NCI-H510A (cell line): ENCODE data around the gene TSKU.
"Not testable (repeated sequence)": the region's sequence is repeated elsewhere in the genome, so short reads cannot be mapped to it uniquely, and the experiment has no call there.

Experiments used
- DNase-seq: peaks from one replicate; lab custom pipeline; 2025; lab: John Stamatoyannopoulos, UW

Gene TSKU

DNA sequence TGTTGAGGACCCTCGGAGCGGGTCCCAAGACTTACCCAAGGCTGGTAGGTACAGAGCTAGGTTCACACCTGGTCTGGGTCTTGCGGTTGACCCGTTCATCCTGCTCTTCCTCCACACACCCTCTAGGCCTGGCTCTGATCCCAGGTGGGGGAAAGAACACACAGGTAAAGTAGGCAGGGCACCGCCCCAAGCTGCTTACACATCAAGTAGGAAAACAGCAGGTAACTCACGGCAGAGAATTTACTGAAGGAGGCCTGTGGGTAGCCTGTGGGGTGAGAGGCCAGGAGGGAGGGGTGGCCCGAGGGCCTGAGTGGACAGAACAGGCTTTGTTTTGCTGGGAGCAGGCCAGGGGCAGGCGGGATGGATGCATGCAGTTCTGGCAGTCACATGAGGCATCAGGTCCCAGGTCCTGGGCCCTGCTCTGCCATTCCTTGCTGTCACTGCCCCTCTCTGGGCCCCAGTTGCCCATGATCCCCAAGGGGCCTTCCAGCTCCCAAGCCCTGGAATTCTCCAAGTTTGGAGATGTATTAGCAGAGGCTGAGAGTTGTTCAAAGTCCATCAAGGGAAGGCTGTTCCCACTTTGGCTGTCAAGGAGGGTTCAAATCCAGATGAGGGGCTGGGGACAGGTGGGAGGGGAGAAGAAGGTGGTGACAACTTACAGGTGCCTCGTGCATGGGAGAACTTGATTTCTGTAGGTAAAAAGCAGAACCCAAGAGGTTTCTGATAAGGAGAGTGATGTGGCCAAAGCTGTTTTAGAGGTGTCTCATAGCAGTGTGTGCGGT is 5.7 kb downstream of the TSKU start:
- DNase-seq, result no peak

DNA sequence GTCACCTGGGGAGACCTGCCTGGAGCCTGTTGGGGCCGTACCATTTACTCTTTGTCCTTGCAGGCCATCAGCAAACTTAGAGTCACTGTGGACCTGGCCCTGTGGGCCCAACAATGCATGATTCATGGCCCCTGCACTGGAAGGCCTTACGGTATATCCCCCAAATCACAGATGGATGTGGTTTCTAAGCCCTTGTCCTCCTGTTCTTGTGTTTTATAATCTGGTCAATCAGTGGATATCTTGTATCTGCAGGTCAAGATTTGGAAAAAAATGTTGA is 6.2 kb downstream of the TSKU start:
- DNase-seq, result no peak

DNA sequence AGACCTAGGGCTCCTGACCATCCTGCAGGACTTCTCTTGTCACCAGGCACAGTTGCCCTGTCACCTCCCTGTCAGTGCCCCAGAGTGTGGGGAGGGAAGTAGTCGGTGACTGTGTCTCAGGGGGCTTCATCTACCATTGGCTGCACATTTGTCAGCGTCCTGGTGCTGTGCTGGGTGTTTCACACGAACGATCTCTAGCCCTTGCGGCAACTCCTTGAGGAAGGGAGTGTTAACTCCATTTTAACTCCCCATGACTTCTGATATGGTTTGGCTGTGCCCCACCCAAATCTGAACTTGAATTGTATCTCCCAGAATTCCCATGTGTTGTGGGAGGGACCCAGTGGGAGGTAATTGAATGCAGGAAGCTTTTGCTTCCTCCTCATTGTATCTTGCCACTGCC is 7.1 kb downstream of the TSKU start:
- no peak for DNase-seq

DNA sequence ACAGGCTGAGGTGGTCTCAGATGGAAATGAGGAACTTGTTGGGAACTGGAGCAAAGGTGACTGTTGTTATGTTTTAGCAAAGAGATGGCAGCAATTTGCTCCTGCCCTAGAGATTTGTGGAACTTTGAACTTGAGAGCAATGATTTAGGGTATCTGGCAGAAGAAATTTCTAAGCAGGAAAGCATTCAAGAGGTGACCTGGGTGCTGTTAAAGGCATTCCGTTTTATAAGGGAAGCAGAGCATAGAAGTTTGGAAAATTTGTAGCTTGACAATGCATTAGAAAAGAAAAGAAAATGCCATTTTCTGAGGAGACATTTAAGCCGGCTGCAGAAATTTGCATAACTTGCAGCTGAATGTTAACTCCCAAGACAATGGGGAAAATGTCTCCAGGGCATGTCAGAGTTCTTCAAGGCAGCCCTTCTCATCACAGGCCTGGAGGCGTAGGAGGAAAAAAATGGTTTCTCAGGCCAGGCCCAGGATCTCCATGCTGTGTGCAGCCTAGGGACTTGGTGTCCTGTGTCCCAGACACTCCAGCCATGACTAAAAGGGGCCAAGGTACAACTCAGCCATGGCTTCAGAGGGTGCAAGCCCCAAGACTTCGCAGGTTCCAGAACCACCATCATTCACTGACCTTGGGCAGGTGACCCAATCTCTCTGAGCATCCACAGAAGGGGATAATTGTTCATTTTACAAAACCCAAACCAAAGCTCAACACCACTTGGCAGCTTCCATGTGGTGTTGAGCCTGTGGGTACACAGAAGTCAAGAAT is 8.0 kb downstream of the TSKU start:
- DNase-seq, result not testable (repeated sequence)

DNA sequence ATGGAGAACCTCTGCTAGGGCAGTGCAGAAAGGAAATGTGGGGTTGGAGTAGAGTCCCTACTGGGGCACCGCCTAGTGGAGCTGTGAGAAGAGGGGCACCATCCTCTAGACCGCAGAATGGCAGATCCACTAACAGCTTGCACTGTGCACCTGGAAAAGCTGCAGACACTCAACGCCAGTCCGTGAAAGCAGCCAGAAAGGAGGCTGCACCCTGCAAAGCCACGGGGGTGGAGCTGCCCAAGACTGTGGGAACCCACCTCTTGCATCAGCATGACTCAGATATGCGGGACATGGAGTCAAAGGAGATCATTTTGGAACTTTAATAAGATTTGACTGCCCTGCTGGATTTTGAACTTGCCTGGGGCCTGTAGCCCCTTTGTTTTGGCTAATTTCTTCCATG is 8.7 kb downstream of the TSKU start:
- DNase-seq, result no peak

DNA sequence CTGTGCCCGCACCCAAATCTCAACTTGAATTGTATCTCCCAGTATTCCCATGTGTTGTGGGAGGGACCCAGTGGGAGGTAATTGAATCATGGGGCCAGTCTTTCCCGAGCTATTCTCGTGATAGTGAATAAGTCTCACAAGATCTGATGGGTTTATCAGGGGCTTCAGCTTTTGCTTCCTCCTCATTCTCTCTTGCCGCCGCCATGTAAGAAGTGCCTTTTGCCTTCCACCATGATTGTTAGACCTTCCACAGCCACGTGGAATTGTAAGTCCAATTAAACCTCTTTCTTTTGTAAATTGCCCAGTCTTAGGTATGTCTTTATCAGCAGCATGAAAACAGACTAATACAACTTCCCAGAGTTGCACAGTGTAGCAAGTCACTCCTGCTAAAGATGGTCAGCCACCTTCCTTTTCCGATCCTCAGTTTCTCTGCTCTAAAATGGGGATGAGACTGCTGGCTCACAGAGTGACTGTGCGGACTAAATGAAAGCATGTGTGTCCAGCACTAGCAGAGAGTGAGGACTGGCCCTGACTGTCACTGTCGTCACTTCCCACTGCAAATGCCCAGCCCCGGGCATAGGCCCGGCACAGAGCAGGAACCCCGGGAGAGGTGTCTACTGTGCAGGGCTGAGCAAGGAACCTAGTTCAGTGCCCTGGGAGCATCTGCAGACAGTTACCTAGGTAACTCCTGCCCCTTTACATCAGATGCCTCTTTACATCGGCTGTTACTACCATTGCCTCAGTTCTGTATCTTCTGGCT is 9.5 kb downstream of the TSKU start:
- DNase-seq, result no peak

DNA sequence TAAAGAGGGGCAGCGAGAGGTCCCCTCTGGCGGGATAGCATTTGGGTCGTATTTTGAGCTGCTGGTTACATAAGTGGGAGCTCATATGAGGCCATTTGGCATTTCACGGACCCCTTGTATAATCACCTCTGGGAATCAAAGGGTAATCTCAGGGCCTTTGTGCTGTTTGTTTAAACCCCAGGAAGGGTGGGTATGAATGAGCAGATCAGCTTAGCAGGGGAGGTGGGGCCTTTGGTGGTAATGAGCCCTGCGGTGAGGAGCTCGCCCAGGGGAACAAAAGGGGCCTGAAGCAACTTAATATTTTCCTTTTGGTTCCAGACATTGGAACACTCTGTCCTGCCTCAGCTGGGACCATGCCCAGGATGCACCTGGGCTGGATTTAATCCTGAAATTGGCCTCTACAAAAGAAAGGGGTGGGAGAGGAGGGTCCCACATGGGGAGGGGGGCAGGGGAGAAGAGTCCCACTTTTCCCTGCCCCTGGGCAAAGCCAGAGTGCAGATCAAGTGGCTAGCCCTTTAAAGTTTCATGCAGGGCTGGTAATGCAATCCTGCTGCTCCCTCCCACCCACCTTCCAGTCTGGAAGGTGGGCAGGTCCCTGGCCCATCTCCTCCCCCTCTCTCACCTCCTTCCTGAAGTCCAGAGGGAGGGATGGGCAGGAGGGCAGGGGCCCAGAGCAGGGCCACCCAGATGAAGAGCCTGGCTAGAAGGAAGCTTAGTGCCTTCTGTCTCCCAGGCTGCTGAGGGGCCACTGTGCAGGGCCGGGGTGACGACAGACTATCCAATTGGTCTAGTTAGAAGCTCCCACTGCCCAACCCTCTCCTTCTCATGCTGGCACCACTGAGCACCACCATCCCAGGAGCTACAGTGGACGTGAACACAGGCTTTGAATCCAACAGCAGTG is 10.5 kb downstream of the TSKU start:
- DNase-seq, result no peak

DNA sequence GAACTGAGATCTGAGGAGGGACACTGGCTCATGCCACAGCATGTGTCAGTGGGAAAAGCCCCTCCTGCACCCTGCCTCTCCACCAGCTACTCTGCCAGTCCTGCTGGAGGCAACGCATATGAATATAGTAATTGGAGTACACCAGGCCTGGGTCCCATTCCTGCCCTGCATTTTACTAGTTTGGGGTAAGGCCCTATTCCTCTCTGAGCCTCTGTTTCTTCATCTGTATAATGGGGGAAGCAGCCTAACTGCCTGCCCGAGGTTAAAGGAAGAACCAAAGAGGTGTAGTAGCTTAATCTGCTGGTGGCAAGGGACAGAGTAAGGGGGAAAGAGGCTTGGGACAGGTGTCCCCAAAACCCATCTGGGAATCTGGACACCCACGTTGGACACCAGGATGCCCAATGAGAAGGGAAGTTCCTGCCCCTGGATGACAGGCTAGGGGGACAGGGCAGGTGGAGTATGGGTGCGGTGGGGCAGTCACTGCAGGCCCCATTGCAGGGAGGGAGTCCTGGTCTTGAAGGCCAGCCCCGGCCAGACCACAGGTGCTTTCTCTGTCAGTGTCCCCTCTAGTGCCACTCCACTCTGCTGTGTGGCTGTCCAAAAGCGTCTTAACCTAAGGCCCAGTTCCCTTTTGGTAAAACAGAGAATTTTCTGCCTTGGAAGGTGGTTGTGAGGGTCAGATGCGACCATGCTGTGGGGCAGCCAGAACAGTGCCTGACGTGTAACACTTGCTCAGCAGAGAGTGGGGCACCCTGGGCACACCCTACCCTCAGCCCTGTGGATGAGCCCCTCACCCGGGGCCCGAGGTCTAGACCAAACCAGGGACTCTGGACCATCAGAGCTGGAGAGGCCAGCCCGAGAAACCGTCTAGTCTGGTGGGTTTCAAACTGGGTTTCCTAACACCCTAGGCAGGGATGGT is 11.5 kb downstream of the TSKU start:
- DNase-seq, result no peak

DNA sequence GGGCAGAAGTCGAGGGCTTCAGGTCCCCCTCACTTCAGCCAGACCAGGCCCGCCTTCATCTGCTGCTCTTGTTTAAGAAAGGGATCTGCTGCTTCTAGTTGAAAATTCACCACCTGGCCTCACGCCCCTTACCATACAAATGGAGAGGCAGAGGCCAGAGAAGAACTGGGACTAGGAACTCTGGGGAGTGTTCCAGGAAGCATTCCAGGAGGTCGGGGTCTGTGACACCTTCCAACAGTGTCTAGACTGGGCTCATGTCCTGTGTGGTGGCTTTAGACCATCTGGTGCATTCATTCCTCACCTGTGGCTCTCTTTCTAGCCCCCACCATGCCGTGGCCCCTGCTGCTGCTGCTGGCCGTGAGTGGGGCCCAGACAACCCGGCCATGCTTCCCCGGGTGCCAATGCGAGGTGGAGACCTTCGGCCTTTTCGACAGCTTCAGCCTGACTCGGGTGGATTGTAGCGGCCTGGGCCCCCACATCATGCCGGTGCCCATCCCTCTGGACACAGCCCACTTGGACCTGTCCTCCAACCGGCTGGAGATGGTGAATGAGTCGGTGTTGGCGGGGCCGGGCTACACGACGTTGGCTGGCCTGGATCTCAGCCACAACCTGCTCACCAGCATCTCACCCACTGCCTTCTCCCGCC is 12.3 kb downstream of the TSKU start:
- no peak for DNase-seq

DNA sequence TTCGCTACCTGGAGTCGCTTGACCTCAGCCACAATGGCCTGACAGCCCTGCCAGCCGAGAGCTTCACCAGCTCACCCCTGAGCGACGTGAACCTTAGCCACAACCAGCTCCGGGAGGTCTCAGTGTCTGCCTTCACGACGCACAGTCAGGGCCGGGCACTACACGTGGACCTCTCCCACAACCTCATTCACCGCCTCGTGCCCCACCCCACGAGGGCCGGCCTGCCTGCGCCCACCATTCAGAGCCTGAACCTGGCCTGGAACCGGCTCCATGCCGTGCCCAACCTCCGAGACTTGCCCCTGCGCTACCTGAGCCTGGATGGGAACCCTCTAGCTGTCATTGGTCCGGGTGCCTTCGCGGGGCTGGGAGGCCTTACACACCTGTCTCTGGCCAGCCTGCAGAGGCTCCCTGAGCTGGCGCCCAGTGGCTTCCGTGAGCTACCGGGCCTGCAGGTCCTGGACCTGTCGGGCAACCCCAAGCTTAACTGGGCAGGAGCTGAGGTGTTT is 12.8 kb downstream of the TSKU start:
- no peak for DNase-seq

DNA sequence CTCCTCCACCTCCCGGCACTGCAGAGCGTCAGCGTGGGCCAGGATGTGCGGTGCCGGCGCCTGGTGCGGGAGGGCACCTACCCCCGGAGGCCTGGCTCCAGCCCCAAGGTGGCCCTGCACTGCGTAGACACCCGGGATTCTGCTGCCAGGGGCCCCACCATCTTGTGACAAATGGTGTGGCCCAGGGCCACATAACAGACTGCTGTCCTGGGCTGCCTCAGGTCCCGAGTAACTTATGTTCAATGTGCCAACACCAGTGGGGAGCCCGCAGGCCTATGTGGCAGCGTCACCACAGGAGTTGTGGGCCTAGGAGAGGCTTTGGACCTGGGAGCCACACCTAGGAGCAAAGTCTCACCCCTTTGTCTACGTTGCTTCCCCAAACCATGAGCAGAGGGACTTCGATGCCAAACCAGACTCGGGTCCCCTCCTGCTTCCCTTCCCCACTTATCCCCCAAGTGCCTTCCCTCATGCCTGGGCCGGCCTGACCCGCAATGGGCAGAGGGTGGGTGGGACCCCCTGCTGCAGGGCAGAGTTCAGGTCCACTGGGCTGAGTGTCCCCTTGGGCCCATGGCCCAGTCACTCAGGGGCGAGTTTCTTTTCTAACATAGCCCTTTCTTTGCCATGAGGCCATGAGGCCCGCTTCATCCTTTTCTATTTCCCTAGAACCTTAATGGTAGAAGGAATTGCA is 13.5 kb downstream of the TSKU start:
- DNase-seq, result no peak

DNA sequence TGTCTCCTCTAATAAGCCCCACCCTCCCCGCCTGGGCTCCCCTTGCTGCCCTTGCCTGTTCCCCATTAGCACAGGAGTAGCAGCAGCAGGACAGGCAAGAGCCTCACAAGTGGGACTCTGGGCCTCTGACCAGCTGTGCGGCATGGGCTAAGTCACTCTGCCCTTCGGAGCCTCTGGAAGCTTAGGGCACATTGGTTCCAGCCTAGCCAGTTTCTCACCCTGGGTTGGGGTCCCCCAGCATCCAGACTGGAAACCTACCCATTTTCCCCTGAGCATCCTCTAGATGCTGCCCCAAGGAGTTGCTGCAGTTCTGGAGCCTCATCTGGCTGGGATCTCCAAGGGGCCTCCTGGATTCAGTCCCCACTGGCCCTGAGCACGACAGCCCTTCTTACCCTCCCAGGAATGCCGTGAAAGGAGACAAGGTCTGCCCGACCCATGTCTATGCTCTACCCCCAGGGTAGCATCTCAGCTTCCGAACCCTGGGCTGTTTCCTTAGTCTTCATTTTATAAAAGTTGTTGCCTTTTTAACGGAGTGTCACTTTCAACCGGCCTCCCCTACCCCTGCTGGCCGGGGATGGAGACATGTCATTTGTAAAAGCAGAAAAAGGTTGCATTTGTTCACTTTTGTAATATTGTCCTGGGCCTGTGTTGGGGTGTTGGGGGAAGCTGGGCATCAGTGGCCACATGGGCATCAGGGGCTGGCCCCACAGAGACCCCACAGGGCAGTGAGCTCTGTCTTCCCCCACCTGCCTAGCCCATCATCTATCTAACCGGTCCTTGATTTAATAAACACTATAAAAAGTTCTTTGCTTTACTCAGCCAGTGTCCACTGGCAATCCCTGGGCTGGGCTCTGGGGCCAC is 14.4 kb downstream of the TSKU start:
- DNase-seq, result no peak

DNA sequence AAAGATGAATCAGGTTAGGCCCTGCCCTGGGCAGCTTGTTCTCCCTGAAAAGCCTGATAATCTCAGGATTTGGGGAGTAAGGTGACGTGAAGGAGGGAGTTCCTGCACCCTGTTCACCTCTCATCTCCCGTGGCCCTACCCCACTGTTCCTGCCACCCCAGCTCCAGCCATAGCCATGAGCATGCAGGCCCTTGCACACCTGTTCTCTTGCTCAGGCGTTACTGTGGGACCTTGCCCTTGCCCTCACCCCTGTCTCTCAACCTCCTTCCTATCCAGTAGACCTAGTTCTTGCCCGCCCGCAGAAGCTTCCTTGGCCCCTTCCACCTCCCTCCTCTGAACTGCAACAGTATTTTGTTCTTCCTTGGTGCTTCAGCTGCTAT is 15.0 kb downstream of the TSKU start:
- DNase-seq, result no peak

DNA sequence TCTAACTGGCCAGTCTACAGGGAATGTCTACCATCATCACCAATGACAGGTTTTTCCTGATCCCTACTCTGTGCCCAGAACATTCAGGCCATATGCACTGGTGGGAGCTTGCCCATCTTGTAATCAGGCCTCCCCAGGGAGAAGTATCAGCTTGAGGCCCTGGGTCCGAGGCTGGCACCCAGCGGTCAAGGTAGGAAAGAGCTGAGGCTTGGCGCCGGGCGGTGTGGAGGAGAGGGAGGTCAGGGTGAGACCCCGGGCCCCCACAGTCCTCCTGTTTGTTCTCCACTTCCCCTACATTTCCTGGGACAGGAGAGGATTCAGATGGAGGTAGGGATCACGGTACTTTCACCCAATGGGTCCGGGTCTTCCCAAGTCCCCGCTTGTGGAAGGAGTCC is 15.5 kb downstream of the TSKU start:
- no peak for DNase-seq

DNA sequence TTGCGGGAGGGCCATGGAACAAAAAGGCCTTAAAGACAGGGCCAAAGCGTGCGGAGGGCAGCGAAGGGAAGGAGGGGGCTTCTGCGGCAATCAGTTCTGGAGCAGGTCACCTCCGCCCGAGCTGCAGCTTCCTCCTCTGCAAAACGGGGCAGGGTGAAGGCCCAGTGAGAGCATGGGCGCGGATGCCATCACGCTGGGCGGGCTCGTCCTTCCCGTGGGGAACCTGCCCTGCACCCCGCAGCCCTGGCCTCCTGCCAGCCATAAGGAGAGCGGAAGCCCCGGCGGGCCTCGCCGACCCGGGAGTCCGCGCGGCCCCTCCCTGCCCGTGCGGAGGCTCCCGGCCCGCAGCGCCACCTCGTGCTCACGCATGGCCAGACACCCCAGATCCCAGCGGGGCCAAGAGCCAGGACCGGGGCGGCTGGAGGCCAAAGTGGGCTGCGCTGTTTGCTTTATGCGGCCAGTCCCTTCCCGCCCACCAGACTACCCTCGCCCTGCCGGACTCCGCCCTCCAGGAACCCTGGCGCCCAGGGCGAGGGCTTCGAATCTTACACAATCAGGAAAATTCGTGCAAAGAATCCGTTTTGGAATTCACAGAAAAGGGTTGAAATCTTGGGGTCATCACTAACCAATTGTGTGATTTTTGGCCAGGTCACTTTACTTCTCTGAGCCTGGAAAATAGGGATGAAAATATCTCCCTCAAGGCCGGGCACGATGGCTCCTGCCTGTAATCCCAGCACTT is 16.1 kb downstream of the TSKU start:
- DNase-seq, result peak; percentile 45

DNA sequence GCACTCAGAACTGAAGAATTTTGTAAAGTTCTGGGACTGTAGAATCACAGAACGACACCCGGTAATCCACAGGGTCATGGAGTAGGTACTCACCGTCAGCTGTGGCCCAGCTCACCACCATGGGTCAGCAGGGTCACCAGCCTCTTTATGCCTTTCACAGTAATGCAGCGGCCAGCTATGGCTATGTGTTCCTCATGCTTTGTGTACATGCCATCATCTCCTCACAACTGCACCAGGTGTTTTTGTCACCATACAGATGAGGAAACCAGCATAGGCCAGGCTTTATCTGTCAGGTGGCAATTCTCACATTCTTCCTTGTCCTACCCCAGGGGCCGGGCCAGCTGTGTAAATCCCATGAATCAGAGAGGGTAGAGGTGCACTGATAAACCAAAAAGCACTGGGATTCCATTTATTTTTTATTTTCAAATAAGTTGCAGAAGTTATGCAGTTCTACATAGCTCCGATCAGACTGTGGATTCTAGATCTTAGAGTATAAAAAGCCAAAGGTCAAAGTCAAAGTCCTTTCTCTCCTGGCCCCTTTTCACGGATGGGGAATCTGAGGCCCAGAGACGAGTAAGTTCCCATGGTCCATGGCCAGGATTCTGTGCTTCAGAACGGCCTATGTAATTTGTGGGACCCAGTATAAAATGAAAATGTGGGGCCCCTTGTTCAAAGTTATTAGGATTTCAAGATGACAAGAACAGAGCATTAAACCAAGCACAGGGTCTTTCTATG is 17.5 kb downstream of the TSKU start:
- DNase-seq, result no peak

DNA sequence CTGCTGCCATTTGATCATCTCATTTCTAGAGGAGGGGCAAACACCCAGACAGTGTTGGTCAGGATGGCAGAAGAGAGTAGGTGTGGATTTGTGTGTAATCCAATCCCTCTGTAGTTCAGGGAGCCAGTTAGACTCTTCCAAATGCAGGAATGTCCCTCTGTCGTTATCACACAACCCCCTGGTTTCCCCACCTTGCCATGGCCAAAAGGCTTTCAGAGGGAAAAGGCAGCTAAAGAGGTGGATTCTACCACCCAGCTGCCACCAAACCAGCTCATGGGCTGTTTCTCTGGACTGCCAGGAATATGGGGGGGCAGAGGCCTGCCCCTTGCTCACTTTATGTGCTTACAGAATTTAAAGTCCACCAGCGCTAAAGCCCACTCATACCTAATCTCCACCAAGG is 18.1 kb downstream of the TSKU start:
- DNase-seq, result no peak
